Measurements from ENCODE around the gene RPUSD3.

GRCh38 chr3:9843715-9844438 is at the start of gene RPUSD3:
- no peak for TF ChIP-seq EZH2 (IDR thresholded peaks at IDR 0.05; ENCODE audit: low read depth)
- TF ChIP-seq, protein P1, sequence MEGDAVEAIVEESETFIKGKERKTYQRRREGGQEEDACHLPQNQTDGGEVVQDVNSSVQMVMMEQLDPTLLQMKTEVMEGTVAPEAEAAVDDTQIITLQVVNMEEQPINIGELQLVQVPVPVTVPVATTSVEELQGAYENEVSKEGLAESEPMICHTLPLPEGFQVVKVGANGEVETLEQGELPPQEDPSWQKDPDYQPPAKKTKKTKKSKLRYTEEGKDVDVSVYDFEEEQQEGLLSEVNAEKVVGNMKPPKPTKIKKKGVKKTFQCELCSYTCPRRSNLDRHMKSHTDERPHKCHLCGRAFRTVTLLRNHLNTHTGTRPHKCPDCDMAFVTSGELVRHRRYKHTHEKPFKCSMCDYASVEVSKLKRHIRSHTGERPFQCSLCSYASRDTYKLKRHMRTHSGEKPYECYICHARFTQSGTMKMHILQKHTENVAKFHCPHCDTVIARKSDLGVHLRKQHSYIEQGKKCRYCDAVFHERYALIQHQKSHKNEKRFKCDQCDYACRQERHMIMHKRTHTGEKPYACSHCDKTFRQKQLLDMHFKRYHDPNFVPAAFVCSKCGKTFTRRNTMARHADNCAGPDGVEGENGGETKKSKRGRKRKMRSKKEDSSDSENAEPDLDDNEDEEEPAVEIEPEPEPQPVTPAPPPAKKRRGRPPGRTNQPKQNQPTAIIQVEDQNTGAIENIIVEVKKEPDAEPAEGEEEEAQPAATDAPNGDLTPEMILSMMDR (conservative IDR thresholded peaks at IDR 0.05) = no peak
